Measurements from ENCODE around the gene NCF4. TPM values are rescaled to one million over a fixed set of nuclear protein-coding genes. Genes with fewer than 3 reads are reported as not detected.

The NCF4 gene
- total and polyA plus RNA-seq, 2 donors (not counting 1 experiment from before 2014, with no cell fraction given), result 118 to 175 TPM

GRCh38 chr22:36874309-36874696 lies 13.5 kb downstream of the NCF4 start:
- peaks cover 0 to 6% of the 10 kb centered on the region in 2 donors for H3K4me1 ChIP-seq (ENCODE audit: control insufficient read depth in 2 of 2, insufficient read depth in 2 of 2, low read length in 2 of 2)
- H3K27ac ChIP-seq (ENCODE audit: low read length in 2 of 2), result no peak overlapping the region
- intact Hi-C loops (cut with micrococcal nuclease), result no loop called here
- H3K27me3 ChIP-seq (replicated peaks in 1 of 4; ENCODE audit: control extremely low read depth in 1 of 4, control insufficient read depth in 3 of 4, insufficient read depth in 4 of 4, low read length in 3 of 4), result no peaks in the 10 kb centered on the region
- Mint-ChIP-seq H3K27ac (no peak overlapping the region), H3K4me1 (peaks cover 6% of the 10 kb centered on the region), H3K9me3 (ENCODE audit: insufficient read depth) (no peaks in the 10 kb centered on the region), H3K27me3 (no peaks in the 10 kb centered on the region), H3K4me3 (no peak overlapping the region)
- H3K9me3 ChIP-seq (ENCODE audit: control extremely low read depth in 1 of 3, control insufficient read depth in 2 of 3, insufficient read depth in 1 of 3, low read length in 2 of 3), result peaks cover 0 to 2% (median 0%) of the 10 kb centered on the region in 3 donors
- WGBS (ENCODE audit: insufficient coverage), result 100% methylated on average over 1 of the region's 2 CpGs
- H3K4me3 ChIP-seq (ENCODE audit: control extremely low read depth in 1 of 5, extremely low read depth in 1 of 5, insufficient read depth in 1 of 5, low read depth in 2 of 5, low read length in 4 of 5), result no peak overlapping the region
- TF ChIP-seq EZH2 (IDR thresholded peaks at IDR 0.05; ENCODE audit: borderline replicate concordance, insufficient read depth, low read depth, low read length, poor library complexity, severe bottlenecking), result no peak
- TF ChIP-seq CTCF (IDR thresholded peaks at IDR 0.05), result no peak
- H3K4me2 ChIP-seq (replicated peaks; ENCODE audit: low read depth, low read length, poor library complexity, severe bottlenecking), result no peak overlapping the region
- no peak overlapping the region for H2AFZ ChIP-seq (ENCODE audit: insufficient read depth, low read depth, low read length, poor library complexity, severe bottlenecking)
- no peak overlapping the region for H3K9ac ChIP-seq (ENCODE audit: low read length)
- no peaks in the 10 kb centered on the region for H4K20me1 ChIP-seq (ENCODE audit: control insufficient read depth, insufficient read depth, low read length, poor library complexity, severe bottlenecking)
- DNase-seq (no peak), ATAC-seq (ENCODE audit: low read depth) (no peak)
- H3K36me3 ChIP-seq (replicated peaks in 1 of 2; ENCODE audit: control extremely low read depth in 1 of 2, control insufficient read depth in 1 of 2, extremely low read depth in 1 of 2, insufficient read depth in 2 of 2, low read length in 1 of 2), result peaks cover 9 to 83% of the 10 kb centered on the region in 2 experiments
- ChIA-PET CTCF (no interaction called here), POLR2A (no interaction called here)
- no peaks in the 10 kb centered on the region for H3K79me2 ChIP-seq (ENCODE audit: control insufficient read depth, insufficient read depth, low read length)

GRCh38 chr22:36874736-36875135 lies 13.9 kb downstream of the NCF4 start:
- no peak overlapping the region for H3K27ac ChIP-seq (ENCODE audit: low read length in 2 of 2)
- H3K4me2 ChIP-seq (replicated peaks; ENCODE audit: low read depth, low read length, poor library complexity, severe bottlenecking), result no peak overlapping the region
- H3K36me3 ChIP-seq (replicated peaks in 1 of 2; ENCODE audit: control extremely low read depth in 1 of 2, control insufficient read depth in 1 of 2, extremely low read depth in 1 of 2, insufficient read depth in 2 of 2, low read length in 1 of 2), result peaks cover 9 to 78% of the 10 kb centered on the region in 2 experiments
- H3K9me3 ChIP-seq (ENCODE audit: control extremely low read depth in 1 of 3, control insufficient read depth in 2 of 3, insufficient read depth in 1 of 3, low read length in 2 of 3), result peaks cover 0 to 6% (median 0%) of the 10 kb centered on the region in 3 donors
- intact Hi-C loops (cut with micrococcal nuclease), result no loop called here
- Mint-ChIP-seq H3K27ac (no peak overlapping the region), H3K4me1 (peaks cover 6% of the 10 kb centered on the region), H3K4me3 (no peak overlapping the region), H3K9me3 (ENCODE audit: insufficient read depth) (peaks cover 3% of the 10 kb centered on the region), H3K27me3 (no peaks in the 10 kb centered on the region)
- no peaks in the 10 kb centered on the region for H4K20me1 ChIP-seq (ENCODE audit: control insufficient read depth, insufficient read depth, low read length, poor library complexity, severe bottlenecking)
- no peak overlapping the region for H2AFZ ChIP-seq (ENCODE audit: insufficient read depth, low read depth, low read length, poor library complexity, severe bottlenecking)
- H3K4me3 ChIP-seq (ENCODE audit: control extremely low read depth in 1 of 5, extremely low read depth in 1 of 5, insufficient read depth in 1 of 5, low read depth in 2 of 5, low read length in 4 of 5), result no peak overlapping the region
- no peak for ATAC-seq (ENCODE audit: low read depth)
- no peaks in the 10 kb centered on the region for H3K27me3 ChIP-seq (replicated peaks in 1 of 4; ENCODE audit: control extremely low read depth in 1 of 4, control insufficient read depth in 3 of 4, insufficient read depth in 4 of 4, low read length in 3 of 4)
- no peak for DNase-seq
- H3K9ac ChIP-seq (ENCODE audit: low read length), result no peak overlapping the region
- TF ChIP-seq CTCF (IDR thresholded peaks at IDR 0.05) (no peak), EZH2 (IDR thresholded peaks at IDR 0.05; ENCODE audit: borderline replicate concordance, insufficient read depth, low read depth, low read length, poor library complexity, severe bottlenecking) (no peak)
- CTCF ChIA-PET, result no interaction called here
- POLR2A ChIA-PET, result no interaction called here
- 93% methylated on average over 5 of the region's 9 CpGs for WGBS (ENCODE audit: insufficient coverage)
- no peaks in the 10 kb centered on the region for H3K79me2 ChIP-seq (ENCODE audit: control insufficient read depth, insufficient read depth, low read length)
- H3K4me1 ChIP-seq (ENCODE audit: control insufficient read depth in 2 of 2, insufficient read depth in 2 of 2, low read length in 2 of 2), result peaks cover 0 to 6% of the 10 kb centered on the region in 2 donors

All from B cell (primary cell).